Endothelial cell of umbilical vein (primary cell): Measurements from ENCODE around the gene GYPC. TPM values are rescaled to one million over a fixed set of nuclear protein-coding genes. Genes with fewer than 3 reads are reported as not detected.

Source experiments
- BruUV-seq: library from RNA; stranded (reverse); fragments of 400-500 nt; replicated peaks from 2 replicates; lab custom pipeline; 2021; lab: Mats Ljungman, UMichigan
- CTCF ChIA-PET: fragments of 300-600, 350-600 bp; sonication (Branson Sonifier 250); formaldehyde crosslinking; loops from one replicate; lab custom pipeline; 2021; ENCODE audit warnings: antibody characterized with exemption, inconsistent platforms; lab: Charles Lee
- POLR2A ChIA-PET: fragments of 300-600, 350-600 bp; sonication (Branson Sonifier 250); formaldehyde crosslinking; loops from one replicate; lab custom pipeline; 2021; ENCODE audit warnings: antibody characterized with exemption, inconsistent platforms; lab: Charles Lee
- DNase-seq: peaks from one replicate; pipeline ENCODE4 v3.0.0-alpha.2; 2011; ENCODE audit warnings: low read depth, low spot score
- FAIRE-seq: peaks from 2 replicates; lab custom pipeline; 2011; peaks lifted over from hg19 to GRCh38; lab: Jason Lieb, UNC
- H2AFZ ChIP-seq: 2 replicates; pipeline ENCODE4 v1.6.0; 2012; ENCODE audit warnings: low read depth, low read length, control low read depth, inconsistent platforms
- H3K27ac ChIP-seq: 2 replicates; pipeline ENCODE4 v1.5.1; 2011; ENCODE audit warnings: low read depth, mild to moderate bottlenecking, control low read depth, low read length, moderate library complexity; ENCODE audit not compliant: insufficient read depth
- H3K27me3 ChIP-seq, 2 experiments: 2 replicates each; pipeline versions ENCODE4 v1.6.0 to v1.6.1; 2011; ENCODE audit warnings: low read length in 2 of 2, mixed read lengths in 1 of 2; ENCODE audit not compliant: control insufficient read depth in 2 of 2, insufficient read depth in 2 of 2
- H3K36me3 ChIP-seq, 2 experiments: 2 replicates in 1 of 2; 3 replicates in 1 of 2; pipeline ENCODE4 v1.5.1; 2011; ENCODE audit warnings: low read length in 2 of 2, mild to moderate bottlenecking in 1 of 2, moderate library complexity in 1 of 2; ENCODE audit not compliant: control insufficient read depth in 2 of 2, insufficient read depth in 2 of 2; ENCODE audit errors: extremely low read depth in 1 of 2
- H3K4me1 ChIP-seq: 3 replicates; pipeline ENCODE4 v1.5.1; 2011; ENCODE audit warnings: mild to moderate bottlenecking, low read length; ENCODE audit not compliant: control insufficient read depth, insufficient read depth; ENCODE audit errors: extremely low read depth
- H3K4me2 ChIP-seq: 2 replicates; pipeline ENCODE4 v1.6.1; 2011; ENCODE audit warnings: low read length, control low read depth, mixed read lengths; ENCODE audit not compliant: insufficient read depth
- H3K4me3 ChIP-seq, 3 experiments: fragments of 200-600 bp in 1 of 3; sonication (generic), shearing (Covaris generic) in 1 of 3; replicated peaks in 1 of 3; 2 replicates each; pipeline ENCODE4 v1.5.1; 2011 to 2016; ENCODE audit warnings: control low read depth in 3 of 3, low read length in 3 of 3, mild to moderate bottlenecking in 2 of 3, inconsistent platforms in 1 of 3, low read depth in 1 of 3, moderate library complexity in 1 of 3; ENCODE audit not compliant: insufficient read depth in 1 of 3
- H3K79me2 ChIP-seq: 2 replicates; pipeline ENCODE4 v1.6.0; 2012; ENCODE audit warnings: low read length, inconsistent platforms; ENCODE audit not compliant: control insufficient read depth, insufficient read depth
- H3K9ac ChIP-seq: replicated peaks from 2 replicates; pipeline ENCODE3; 2011; ENCODE audit warnings: low read length, control low read depth; ENCODE audit not compliant: insufficient read depth; ENCODE audit errors: extremely low read depth
- H3K9me1 ChIP-seq: replicated peaks from 3 replicates; pipeline ENCODE4 v1.6.0; 2011; ENCODE audit warnings: mild to moderate bottlenecking, low read length; ENCODE audit not compliant: control insufficient read depth, insufficient read depth; ENCODE audit errors: extremely low read depth
- H3K9me3 ChIP-seq: replicated peaks from 2 replicates; pipeline ENCODE4 v1.5.1; 2012; ENCODE audit warnings: low read length, inconsistent platforms; ENCODE audit not compliant: control insufficient read depth, insufficient read depth
- H4K20me1 ChIP-seq: replicated peaks from 2 replicates; pipeline ENCODE3; 2011; ENCODE audit warnings: mild to moderate bottlenecking, low read length; ENCODE audit not compliant: control insufficient read depth, insufficient read depth; ENCODE audit errors: extremely low read depth
- EZH2 ChIP-seq: IDR thresholded peaks from 2 replicates; pipeline ENCODE4 v1.6.1; 2012; ENCODE audit warnings: borderline replicate concordance, low read depth, mild to moderate bottlenecking, moderate library complexity, low read length, inconsistent platforms; ENCODE audit not compliant: severe bottlenecking
- FOS ChIP-seq: IDR thresholded peaks from 2 replicates; pipeline ENCODE4 v1.6.1; 2011; ENCODE audit warnings: mild to moderate bottlenecking, low read length, moderate library complexity, borderline replicate concordance; ENCODE audit not compliant: insufficient read depth
- GATA2 ChIP-seq: IDR thresholded peaks from 2 replicates; pipeline ENCODE4 v1.7.0; 2011; ENCODE audit warnings: low read depth, mild to moderate bottlenecking, moderate library complexity, mixed read lengths, low read length; ENCODE audit not compliant: insufficient read length, insufficient read depth
- JUN ChIP-seq: IDR thresholded peaks from 2 replicates; pipeline ENCODE4 v1.6.1; 2011; ENCODE audit warnings: borderline replicate concordance, low read depth; ENCODE audit not compliant: insufficient read length, insufficient read depth
- MYC ChIP-seq: IDR thresholded peaks from one replicate; pipeline ENCODE4 v1.6.1; 2011; ENCODE audit warnings: mild to moderate bottlenecking, low read depth, low read length
- POLR2A ChIP-seq: IDR thresholded peaks from 2 replicates; pipeline ENCODE4 v1.6.1; 2012; ENCODE audit warnings: low read depth, mild to moderate bottlenecking, control low read depth, low read length
- POLR2AphosphoS5 ChIP-seq: IDR thresholded peaks from 2 replicates; pipeline ENCODE4 v1.6.1; 2012; ENCODE audit warnings: low read depth, mild to moderate bottlenecking, control low read depth, low read length, moderate library complexity; ENCODE audit not compliant: insufficient read depth
- dilution Hi-C: fragments of 300-500 bp; cut with MboI; formaldehyde crosslinking; loops from one replicate; pipeline ENCODE4 v1.15.0; 2019; ENCODE audit warnings: low sequenced_read_pairs; ENCODE audit not compliant: extremely low pct_ligation_motif_present
- intact Hi-C: fragments of 100-400 bp; cut with micrococcal nuclease; formaldehyde crosslinking; loops from one replicate; pipeline ENCODE4 v1.10.0; 2022
- polyA plus RNA-seq, 4 experiments: library from polyadenylated mRNA; depleted of rRNA in 3 of 4; stranded (reverse) in 3 of 4; unstranded in 1 of 4; fragments of >200 nt; gene quantifications; 2 replicates each; pipeline versions ENCODE4 v1.2.1 to v1.2.3, GENCODE V29; 2011 to 2012; ENCODE audit warnings: missing spikeins in 1 of 4
- total RNA-seq: library from RNA; stranded (reverse); gene quantifications from 2 replicates; pipeline ENCODE4 v1.2.3, GENCODE V29; 2021
- TF ChIP-seq, protein P1 (sequence below): IDR thresholded peaks from 2 replicates; pipeline ENCODE4 v1.6.1; 2011; ENCODE audit not compliant: insufficient read depth, insufficient read length

The GYPC gene
- total and polyA plus RNA-seq, 2 donors (not counting 3 experiments of a cell fraction or from before 2014, with no cell fraction given): 3.5 to 13.3 TPM

DNA sequence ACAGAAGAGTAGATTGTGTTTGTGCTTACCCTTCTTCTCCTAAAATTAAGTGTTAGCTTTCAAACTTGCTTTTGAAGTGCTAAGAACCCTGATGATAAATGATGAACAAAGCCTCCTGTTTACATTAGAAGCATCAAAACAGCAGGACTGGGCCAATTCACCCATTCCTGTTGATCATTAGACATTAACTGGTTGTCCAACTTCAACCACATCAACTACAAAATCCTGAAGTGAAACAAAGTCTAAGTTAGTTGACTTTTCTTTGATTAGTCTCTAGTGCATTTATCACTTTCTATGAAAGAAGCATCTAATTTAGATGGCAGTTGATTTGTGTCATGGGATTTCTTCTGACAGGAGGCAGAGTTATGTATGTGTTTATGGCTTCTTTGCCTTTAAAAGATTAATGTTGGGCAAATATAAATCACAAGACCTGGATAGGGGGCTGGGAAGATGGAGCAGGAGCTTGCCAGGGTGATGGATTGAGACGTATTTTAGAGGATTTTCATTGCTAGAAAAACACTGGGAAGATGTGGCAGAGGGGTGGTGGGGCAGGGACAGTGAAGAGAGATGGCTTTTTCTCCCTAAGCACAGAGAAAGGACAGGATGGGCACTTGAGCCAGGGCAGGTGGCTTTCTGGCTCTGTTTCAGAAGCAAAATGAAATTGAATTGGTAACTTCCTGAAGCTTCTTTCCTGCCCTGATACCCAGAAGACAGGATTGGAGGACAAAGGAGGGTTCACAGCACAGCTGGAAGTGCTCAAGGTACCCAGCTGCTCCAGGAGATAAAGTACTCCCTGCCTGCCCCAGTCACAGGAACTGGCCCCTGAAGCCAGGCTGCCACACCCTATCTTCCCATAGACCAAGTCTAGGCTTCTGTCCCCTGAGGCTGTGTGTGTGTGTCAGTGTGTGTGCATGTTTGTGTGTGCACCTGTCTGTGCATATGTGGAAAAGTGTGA, 20.5 kb downstream of the GYPC start:
- CTCF ChIA-PET: no interaction called here
- no peak for FAIRE-seq
- Histone ChIP-seq H3K9me3 (no peaks in the 10 kb centered on the region), H3K27me3 (no peaks in the 10 kb centered on the region), H3K4me1 (no peaks in the 10 kb centered on the region), H3K79me2 (no peaks in the 10 kb centered on the region), H4K20me1 (no peaks in the 10 kb centered on the region), H3K27ac (no peak overlapping the region), H3K36me3 (no peaks in the 10 kb centered on the region), H3K9ac (no peak overlapping the region), H3K4me2 (no peak overlapping the region), H3K4me3 (no peak overlapping the region), H2AFZ (no peak overlapping the region), H3K9me1 (no peaks in the 10 kb centered on the region)
- intact Hi-C loops: no loop called here
- no peak for DNase-seq
- no peak for TF ChIP-seq JUN
- TF ChIP-seq, protein P1, sequence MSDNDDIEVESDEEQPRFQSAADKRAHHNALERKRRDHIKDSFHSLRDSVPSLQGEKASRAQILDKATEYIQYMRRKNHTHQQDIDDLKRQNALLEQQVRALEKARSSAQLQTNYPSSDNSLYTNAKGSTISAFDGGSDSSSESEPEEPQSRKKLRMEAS: no peak
- POLR2A ChIA-PET: no interaction called here
- BruUV-seq: no TSS peak
- dilution Hi-C loops: no loop called here

DNA sequence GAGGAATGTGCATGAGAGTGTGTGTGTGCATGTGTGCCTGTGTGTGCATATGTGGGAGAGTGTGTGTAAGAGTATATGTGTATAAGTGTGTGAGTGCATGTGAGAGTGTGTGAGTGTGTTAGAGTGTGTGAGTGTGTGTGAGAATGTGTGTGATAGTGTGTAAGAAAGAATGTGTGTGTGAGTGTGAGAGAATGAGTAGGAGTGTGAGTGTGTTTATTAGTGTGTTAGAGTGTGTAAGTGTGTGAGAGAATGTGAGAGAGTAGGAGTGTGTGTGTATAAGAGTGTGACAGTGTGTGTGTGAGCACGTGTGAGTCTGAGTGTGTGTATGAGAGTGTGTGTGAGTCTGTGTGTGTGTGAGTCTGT, 21.2 kb downstream of the GYPC start:
- Histone ChIP-seq H3K79me2 (no peaks in the 10 kb centered on the region), H4K20me1 (no peaks in the 10 kb centered on the region), H3K27ac (no peak overlapping the region), H2AFZ (no peak overlapping the region), H3K4me3 (no peak overlapping the region), H3K27me3 (no peaks in the 10 kb centered on the region), H3K9ac (no peak overlapping the region), H3K9me1 (no peaks in the 10 kb centered on the region), H3K36me3 (no peaks in the 10 kb centered on the region), H3K4me1 (no peaks in the 10 kb centered on the region), H3K9me3 (no peaks in the 10 kb centered on the region), H3K4me2 (no peak overlapping the region)
- intact Hi-C loops (no loop called here), dilution Hi-C loops (no loop called here)
- ChIA-PET POLR2A (no interaction called here), CTCF (no interaction called here)
- BruUV-seq: no TSS peak
- TF ChIP-seq FOS (no peak), GATA2 (no peak), MYC (no peak), EZH2 (no peak), POLR2AphosphoS5 (no peak), JUN (no peak), POLR2A (no peak)
- TF ChIP-seq, protein P1: no peak
- no peak for FAIRE-seq
- DNase-seq: no peak
